Body of pancreas (tissue), 4 donors: ENCODE measurements around the gene IRX5.

Experiments
- CTCF ChIP-seq, 7 experiments: fragments of 450-650 bp in 4 of 7; fragments of 200-600 bp in 3 of 7; sonication (generic) in 3 of 7; IDR thresholded peaks; one replicate each; pipeline ENCODE4 v1.5.1; 2016 to 2019; ENCODE audit warnings: antibody characterized with exemption in 7 of 7
- POLR2A ChIP-seq, 3 donors: fragments of 450-650 bp; IDR thresholded peaks; one replicate each; pipeline ENCODE4 v1.6.1; 2016; ENCODE audit warnings: antibody characterized with exemption in 3 of 3, mild to moderate bottlenecking in 2 of 3

- TF ChIP-seq CTCF (IDR thresholded peaks at IDR 0.05) (no peak), POLR2A (IDR thresholded peaks at IDR 0.05) (no peak)
Measured at GRCh38 chr16:54964239-54964638, 33.6 kb downstream of the IRX5 start.
